ENCODE results near the gene IFNL1. TPM values are rescaled to one million over a fixed set of nuclear protein-coding genes. Genes with fewer than 3 reads are reported as not detected.

The IFNL1 gene
- total and polyA plus RNA-seq, 2 donors (not counting 1 experiment from before 2014, with no cell fraction given), result not detected

- 88% methylated on average over 27 of the region's 29 CpGs for WGBS (ENCODE audit: insufficient coverage)
- POLR2A ChIA-PET, result no interaction called here
Observed at GRCh38 chr19:39254531-39255345, 41.5 kb upstream of the IFNL1 start.

More at GRCh38 chr19:39254531-39255345, 41.5 kb upstream of the IFNL1 start:
- no peak for TF ChIP-seq EZH2 (IDR thresholded peaks at IDR 0.05; ENCODE audit: borderline replicate concordance, insufficient read depth, low read depth, low read length, poor library complexity, severe bottlenecking)
- TF ChIP-seq CTCF (IDR thresholded peaks at IDR 0.05), result no peak
- H3K27ac ChIP-seq (ENCODE audit: low read length in 2 of 2), result no peak overlapping the region
- H3K27me3 Mint-ChIP-seq, result peaks cover 4% of the 10 kb centered on the region
- H3K4me3 Mint-ChIP-seq, result no peak overlapping the region
- H3K4me1 Mint-ChIP-seq, result no peaks in the 10 kb centered on the region
- H3K27ac Mint-ChIP-seq, result no peak overlapping the region
- no peaks in the 10 kb centered on the region for H3K4me1 ChIP-seq (ENCODE audit: control insufficient read depth in 2 of 2, insufficient read depth in 2 of 2, low read length in 2 of 2)
- H2AFZ ChIP-seq (ENCODE audit: insufficient read depth, low read depth, low read length, poor library complexity, severe bottlenecking), result no peak overlapping the region
- no peak overlapping the region for H3K4me2 ChIP-seq (replicated peaks; ENCODE audit: low read depth, low read length, poor library complexity, severe bottlenecking)
- H3K9ac ChIP-seq (ENCODE audit: low read length), result no peak overlapping the region
- no peaks in the 10 kb centered on the region for H3K79me2 ChIP-seq (ENCODE audit: control insufficient read depth, insufficient read depth, low read length)
- H3K9me3 ChIP-seq (ENCODE audit: control extremely low read depth in 1 of 3, control insufficient read depth in 2 of 3, insufficient read depth in 1 of 3, low read length in 2 of 3), result peaks cover 0 to 6% (median 0%) of the 10 kb centered on the region in 3 donors
- ATAC-seq (ENCODE audit: low read depth) (no peak), DNase-seq (no peak)
- intact Hi-C loops (cut with micrococcal nuclease), result no loop called here
- H3K36me3 ChIP-seq (replicated peaks in 1 of 2; ENCODE audit: control extremely low read depth in 1 of 2, control insufficient read depth in 1 of 2, extremely low read depth in 1 of 2, insufficient read depth in 2 of 2, low read length in 1 of 2), result no peaks in the 10 kb centered on the region
- H3K27me3 ChIP-seq (replicated peaks in 1 of 4; ENCODE audit: control extremely low read depth in 1 of 4, control insufficient read depth in 3 of 4, insufficient read depth in 4 of 4, low read length in 3 of 4), result peaks cover 0 to 3% (median under 1%) of the 10 kb centered on the region in 4 experiments
- no peaks in the 10 kb centered on the region for H4K20me1 ChIP-seq (ENCODE audit: control insufficient read depth, insufficient read depth, low read length, poor library complexity, severe bottlenecking)
- CTCF ChIA-PET, result interaction anchor here (0.7 kb wide), 1 partner anchor 99 kb away, joined by 3 read pairs; no protein-coding TSS in a partner anchor
- no peaks in the 10 kb centered on the region for H3K9me3 Mint-ChIP-seq (ENCODE audit: insufficient read depth)
- no peak overlapping the region for H3K4me3 ChIP-seq (ENCODE audit: control extremely low read depth in 1 of 5, extremely low read depth in 1 of 5, insufficient read depth in 1 of 5, low read depth in 2 of 5, low read length in 4 of 5)

Measured in B cell (primary cell).